RWPE2 (cell line): Measurements from ENCODE around the gene EIF1AD.

Source experiments
- ATAC-seq: fragments of 200-7000 bp; cut with Tn5 transposase; 3 replicates; pipeline ENCODE4 v1.9.1; 2021; ENCODE audit warnings: low read depth
- DNase-seq: peaks from one replicate; pipeline ENCODE4 v3.0.0-alpha.2; 2020; ENCODE audit warnings: low spot score
- H3K27ac ChIP-seq: fragments of 450-650 bp; 2 replicates; pipeline ENCODE4 v1.5.1; 2017; ENCODE audit warnings: mild to moderate bottlenecking; ENCODE audit not compliant: poor library complexity, severe bottlenecking
- H3K27me3 ChIP-seq: fragments of 250-450 bp; sonication (Bioruptor Pico); 2 replicates; pipeline ENCODE4 v1.5.1; 2021; ENCODE audit warnings: mild to moderate bottlenecking, moderate library complexity; ENCODE audit not compliant: insufficient read depth, poor library complexity, severe bottlenecking
- H3K36me3 ChIP-seq: fragments of 250-450 bp; sonication (Bioruptor Pico); 2 replicates; pipeline ENCODE4 v1.5.1; 2020; ENCODE audit warnings: low read depth, mild to moderate bottlenecking, moderate library complexity
- H3K4me1 ChIP-seq: fragments of 250-450 bp; sonication (Bioruptor Pico); 2 replicates; pipeline ENCODE4 v1.5.1; 2021; ENCODE audit warnings: mild to moderate bottlenecking, moderate library complexity; ENCODE audit not compliant: insufficient read depth, poor library complexity, severe bottlenecking
- H3K4me3 ChIP-seq: fragments of 250-450 bp; sonication (Bioruptor Pico); 2 replicates; pipeline ENCODE4 v1.5.1; 2021; ENCODE audit warnings: mild to moderate bottlenecking, moderate library complexity; ENCODE audit not compliant: severe bottlenecking
- H3K9me3 ChIP-seq: fragments of 250-450 bp; sonication (Bioruptor Pico); 2 replicates; pipeline ENCODE4 v1.5.1; 2021; ENCODE audit warnings: mild to moderate bottlenecking, moderate library complexity; ENCODE audit not compliant: severe bottlenecking
- CTCF ChIP-seq: fragments of 450-650 bp; IDR thresholded peaks from one replicate; pipeline ENCODE4 v1.5.1; 2017; ENCODE audit warnings: mild to moderate bottlenecking, moderate library complexity; ENCODE audit not compliant: poor library complexity, severe bottlenecking

Gene EIF1AD

DNA sequence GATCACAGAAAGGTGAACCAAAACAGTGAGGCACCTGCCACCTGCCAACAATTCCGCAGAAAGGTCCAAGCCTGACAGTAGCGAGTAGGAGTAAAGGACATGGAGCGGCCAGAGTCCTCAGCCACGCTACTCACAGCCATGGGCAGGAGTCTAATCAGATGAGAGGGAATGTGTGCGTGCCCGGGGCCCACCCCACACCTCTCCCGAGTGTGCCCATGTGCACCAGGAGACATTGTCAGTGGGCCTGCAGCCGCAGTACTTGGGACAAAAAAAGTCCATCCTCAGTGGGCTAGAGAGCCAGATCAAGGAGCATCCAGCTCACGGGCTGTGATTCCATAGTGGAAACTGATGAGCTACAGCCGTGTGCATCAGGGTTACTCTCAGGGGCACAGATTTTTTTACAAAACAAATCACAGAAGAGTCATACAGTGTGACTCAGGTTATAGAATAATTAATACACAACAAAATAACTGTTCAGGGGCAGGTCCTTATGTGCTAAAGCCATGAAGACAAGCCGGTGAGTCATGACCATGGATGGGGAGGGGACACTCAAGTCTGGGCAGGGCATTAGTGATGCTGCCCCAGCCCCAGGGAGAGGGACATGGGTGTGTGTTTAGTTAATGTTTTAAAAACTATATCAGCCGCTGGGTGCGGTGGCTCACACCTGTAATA, 28.4 kb downstream of the EIF1AD start:
- peaks cover 49% of the 10 kb centered on the region for H3K36me3 ChIP-seq
- peak; percentile 63 for ATAC-seq
- H3K9me3 ChIP-seq, result no peaks in the 10 kb centered on the region

GRCh38 chr11:65972116-65972515, 29.8 kb downstream of the EIF1AD start:
- no peak overlapping the region for H3K27ac ChIP-seq
- H3K27me3 ChIP-seq, result no peaks in the 10 kb centered on the region
- no peak for TF ChIP-seq CTCF
- peaks cover 41% of the 10 kb centered on the region for H3K36me3 ChIP-seq
- no peak overlapping the region for H3K4me3 ChIP-seq
- DNase-seq (no peak), ATAC-seq (no peak)
- H3K9me3 ChIP-seq, result no peaks in the 10 kb centered on the region
- H3K4me1 ChIP-seq, result no peaks in the 10 kb centered on the region

More for the DNA sequence above, 28.4 kb downstream of the EIF1AD start:
- DNase-seq, result no peak
- Histone ChIP-seq H3K27ac (no peak overlapping the region), H3K4me1 (no peaks in the 10 kb centered on the region), H3K4me3 (no peak overlapping the region), H3K27me3 (no peaks in the 10 kb centered on the region)
- TF ChIP-seq CTCF, result no peak

DNA sequence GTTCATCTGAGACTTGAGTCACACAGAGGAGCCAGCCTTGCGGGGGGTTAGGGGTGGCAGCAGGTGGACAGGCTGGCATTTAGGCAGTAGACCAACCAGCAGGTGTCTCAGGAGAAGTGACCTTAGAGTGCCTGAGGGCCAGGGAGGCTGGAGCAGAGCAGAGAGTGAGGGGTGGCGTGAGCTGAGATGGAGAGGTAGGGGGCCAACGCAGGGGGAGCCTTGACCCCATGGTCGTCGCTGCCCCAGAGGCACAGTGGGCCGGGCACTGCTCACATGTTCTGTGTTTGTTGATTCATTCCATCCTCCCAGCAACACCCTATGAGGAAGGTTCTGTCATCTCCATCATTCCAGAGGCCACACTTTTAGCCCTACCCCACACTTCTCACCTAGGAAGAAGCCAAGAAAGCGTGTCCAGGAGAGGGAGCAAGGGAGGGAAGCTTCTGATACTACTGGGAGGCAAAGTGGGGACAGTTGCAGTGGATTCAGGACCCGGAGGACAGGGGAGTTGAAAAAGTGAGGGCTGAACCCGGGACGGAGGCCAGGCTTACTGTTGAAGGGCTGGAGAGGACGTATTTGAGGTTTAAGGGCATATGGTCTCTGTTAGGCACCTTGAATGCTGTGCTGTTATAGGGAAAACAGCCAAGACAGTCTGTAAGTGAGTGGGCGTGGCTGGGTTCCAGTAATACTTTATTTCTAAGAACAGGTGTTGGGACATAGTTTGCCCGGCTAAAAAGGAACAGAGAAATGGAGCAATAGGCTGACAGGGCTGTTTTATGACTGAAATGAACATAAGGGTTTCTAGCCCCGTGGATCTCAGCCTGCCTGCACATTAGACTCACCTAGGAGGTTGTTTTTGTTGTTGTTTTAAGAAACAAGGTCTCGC, 33.1 kb downstream of the EIF1AD start:
- Histone ChIP-seq H3K4me3 (no peak overlapping the region), H3K4me1 (no peaks in the 10 kb centered on the region), H3K36me3 (peaks cover 60% of the 10 kb centered on the region), H3K27me3 (no peaks in the 10 kb centered on the region), H3K27ac (no peak overlapping the region), H3K9me3 (no peaks in the 10 kb centered on the region)
- no peak for TF ChIP-seq CTCF
- DNase-seq (no peak), ATAC-seq (peak; percentile 16; the same call in 1 of the 3 replicates)

DNA sequence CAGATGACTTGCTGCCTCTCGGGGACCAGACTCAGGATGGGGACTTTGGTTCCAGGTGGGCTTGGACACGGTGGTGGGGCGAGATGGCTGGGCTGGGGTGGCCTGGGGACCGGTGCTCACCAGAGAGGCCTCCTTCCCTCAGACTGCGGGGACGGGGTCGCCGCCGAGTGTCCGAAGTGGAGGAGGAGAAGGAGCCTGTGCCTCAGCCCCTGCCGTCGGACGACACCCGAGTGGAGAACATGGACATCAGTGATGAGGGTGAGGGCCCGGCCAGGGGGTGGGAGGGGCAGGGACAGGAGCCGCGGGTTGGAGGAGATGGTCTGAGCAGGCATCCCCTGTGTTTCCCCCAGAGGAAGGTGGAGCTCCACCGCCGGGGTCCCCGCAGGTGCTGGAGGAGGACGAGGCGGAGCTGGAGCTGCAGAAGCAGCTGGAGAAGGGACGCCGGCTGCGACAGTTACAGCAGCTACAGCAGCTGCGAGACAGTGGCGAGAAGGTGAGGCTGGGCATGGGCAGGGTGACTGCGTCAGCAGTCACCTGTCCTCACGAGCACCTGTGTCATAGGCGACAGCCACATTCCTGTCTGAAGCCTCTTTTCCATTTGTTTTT, 34.5 kb downstream of the EIF1AD start:
- Histone ChIP-seq H3K27me3 (no peaks in the 10 kb centered on the region), H3K4me1 (peaks cover 5% of the 10 kb centered on the region), H3K27ac (no peak overlapping the region), H3K36me3 (peaks cover 59% of the 10 kb centered on the region), H3K9me3 (no peaks in the 10 kb centered on the region), H3K4me3 (no peak overlapping the region)
- ATAC-seq, result no peak
- no peak for DNase-seq
- TF ChIP-seq CTCF, result no peak
